HG02870 (cell line): ENCODE measurements around the gene PIP4K2C.
"Not testable (repeated sequence)": the region's sequence is repeated elsewhere in the genome, so short reads cannot be mapped to it uniquely, and the experiment has no call there.

ENCODE experiments used
- ATAC-seq: cut with Tn5 transposase; IDR thresholded peaks from one replicate; pipeline ENCODE4 v1.9.1; 2021; ENCODE audit warnings: mild to moderate bottlenecking, moderate library complexity; ENCODE audit not compliant: unreplicated experiment

Gene PIP4K2C

GRCh38 chr12:57558864-57559263, 32.1 kb upstream of the PIP4K2C start:
- ATAC-seq: no peak

GRCh38 chr12:57560516-57560915, 30.5 kb upstream of the PIP4K2C start:
- no peak for ATAC-seq

- not testable (repeated sequence) for ATAC-seq
These were observed 29.9 kb upstream of the PIP4K2C start for GRCh38 chr12:57561117-57561516.

DNA sequence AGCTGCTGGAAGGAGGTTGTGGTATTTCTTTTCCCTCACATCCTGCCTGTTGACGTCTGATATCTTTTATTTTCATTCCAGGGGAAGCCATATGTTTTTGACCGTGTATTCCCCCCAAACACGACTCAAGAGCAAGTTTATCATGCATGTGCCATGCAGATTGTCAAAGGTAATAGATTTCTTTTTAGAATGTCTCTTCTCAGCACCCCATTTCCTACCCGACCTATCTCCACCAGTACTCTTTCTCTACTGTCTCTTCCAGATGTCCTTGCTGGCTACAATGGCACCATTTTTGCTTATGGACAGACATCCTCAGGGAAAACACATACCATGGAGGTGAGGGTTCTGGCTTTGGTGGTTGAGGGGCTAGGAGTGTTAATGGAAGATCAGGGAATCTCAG, 27.6 kb upstream of the PIP4K2C start:
- ATAC-seq: no peak

GRCh38 chr12:57564178-57564740, 26.7 kb upstream of the PIP4K2C start:
- no peak for ATAC-seq

DNA sequence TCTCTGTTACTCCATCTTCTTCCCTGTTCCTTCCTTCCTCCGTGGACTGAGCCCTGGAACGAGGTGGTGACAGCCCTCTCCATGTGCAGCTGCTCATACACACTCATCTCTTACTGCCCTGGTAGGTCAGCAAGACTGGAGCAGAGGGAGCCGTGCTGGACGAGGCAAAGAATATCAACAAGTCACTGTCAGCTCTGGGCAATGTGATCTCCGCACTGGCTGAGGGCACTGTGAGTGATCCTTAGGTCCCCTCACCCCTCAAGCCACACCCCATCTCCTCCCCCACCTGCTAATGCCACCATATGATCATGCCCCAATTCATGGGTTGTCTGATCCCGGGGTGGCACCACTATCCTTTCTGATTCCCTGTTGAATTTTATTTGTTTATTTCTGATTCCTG, 22.2 kb upstream of the PIP4K2C start:
- ATAC-seq: no peak

- no peak for ATAC-seq
These were observed 21.1 kb upstream of the PIP4K2C start for GRCh38 chr12:57569858-57570257.

DNA sequence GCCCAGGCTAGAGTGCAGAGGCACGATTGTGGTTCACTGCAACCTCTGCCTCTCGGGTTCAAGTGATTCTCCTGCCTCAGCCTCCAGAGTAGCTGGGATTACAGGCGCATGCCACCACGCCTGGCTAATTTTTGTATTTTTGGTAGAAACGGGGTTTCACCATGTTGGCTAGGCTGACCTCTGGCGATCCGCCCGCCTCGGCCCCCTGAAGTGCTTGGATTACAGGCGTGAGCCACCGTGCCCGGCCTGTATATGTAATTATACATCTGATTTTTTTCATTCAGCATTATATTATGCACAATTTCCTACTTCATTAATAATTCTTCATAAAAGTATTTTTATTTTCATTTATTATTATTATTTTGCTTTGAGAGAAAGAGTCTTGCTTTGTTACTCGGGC, 20.6 kb upstream of the PIP4K2C start:
- not testable (repeated sequence) for ATAC-seq

DNA sequence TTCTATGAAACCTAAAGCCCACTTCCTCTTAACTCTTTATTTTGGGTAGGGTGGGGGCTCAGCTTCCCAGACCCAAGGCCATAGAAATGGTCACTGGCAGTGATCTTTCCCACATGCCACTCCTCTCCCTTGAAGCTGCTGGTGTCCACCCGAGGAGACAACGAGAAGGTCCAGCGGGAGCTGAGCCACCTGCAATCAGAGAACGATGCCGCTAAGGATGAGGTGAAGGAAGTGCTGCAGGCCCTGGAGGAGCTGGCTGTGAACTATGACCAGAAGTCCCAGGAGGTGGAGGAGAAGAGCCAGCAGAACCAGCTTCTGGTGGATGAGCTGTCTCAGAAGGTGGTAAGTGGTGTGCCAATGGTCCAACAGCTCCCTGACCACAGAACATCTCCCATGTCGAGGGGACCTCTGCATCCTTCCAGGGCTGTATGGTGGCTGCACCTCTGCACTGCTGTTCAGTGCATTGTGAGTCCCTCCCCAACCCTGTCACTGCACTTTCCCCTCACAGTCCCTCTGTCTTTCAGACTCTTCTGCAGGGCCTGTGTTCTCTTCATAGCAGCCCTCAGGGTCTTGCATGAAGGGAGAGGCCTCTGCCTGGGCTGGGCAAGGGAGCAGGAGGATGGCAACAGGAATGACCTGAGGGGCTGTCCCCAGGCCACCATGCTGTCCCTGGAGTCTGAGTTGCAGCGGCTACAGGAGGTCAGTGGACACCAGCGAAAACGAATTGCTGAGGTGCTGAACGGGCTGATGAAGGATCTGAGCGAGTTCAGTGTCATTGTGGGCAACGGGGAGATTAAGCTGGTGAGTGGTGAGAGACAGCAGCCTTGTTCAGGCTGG, 18.8 kb upstream of the PIP4K2C start:
- ATAC-seq: no peak

- ATAC-seq: no peak
These were observed 16.2 kb upstream of the PIP4K2C start for GRCh38 chr12:57574795-57575194.

- ATAC-seq: no peak
These were observed 15.0 kb upstream of the PIP4K2C start for GRCh38 chr12:57575771-57576612.

DNA sequence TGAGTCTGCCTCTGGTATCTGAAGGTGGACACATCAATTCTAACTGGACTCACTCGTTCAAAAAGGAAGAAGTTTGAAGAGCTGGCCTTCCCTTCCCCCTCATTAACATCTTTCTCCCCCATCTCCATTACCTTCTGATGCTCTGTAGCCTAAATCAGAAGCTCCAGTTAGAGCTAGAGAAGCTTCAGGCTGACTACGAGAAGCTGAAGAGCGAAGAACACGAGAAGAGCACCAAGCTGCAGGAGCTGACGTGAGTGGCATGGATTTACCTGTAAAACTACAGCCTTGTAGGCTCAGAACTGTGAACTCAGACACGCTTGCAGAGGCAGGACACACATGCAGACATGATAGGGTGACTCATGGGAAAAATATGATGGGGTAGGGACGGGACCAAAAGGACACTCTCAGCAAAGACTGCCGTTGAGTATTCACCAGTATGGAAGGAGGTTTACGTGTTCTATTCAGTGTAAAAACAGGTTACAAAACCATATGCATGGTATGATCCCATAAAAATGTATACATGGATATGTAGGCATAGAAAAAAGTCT, 14.3 kb upstream of the PIP4K2C start:
- no peak for ATAC-seq

DNA sequence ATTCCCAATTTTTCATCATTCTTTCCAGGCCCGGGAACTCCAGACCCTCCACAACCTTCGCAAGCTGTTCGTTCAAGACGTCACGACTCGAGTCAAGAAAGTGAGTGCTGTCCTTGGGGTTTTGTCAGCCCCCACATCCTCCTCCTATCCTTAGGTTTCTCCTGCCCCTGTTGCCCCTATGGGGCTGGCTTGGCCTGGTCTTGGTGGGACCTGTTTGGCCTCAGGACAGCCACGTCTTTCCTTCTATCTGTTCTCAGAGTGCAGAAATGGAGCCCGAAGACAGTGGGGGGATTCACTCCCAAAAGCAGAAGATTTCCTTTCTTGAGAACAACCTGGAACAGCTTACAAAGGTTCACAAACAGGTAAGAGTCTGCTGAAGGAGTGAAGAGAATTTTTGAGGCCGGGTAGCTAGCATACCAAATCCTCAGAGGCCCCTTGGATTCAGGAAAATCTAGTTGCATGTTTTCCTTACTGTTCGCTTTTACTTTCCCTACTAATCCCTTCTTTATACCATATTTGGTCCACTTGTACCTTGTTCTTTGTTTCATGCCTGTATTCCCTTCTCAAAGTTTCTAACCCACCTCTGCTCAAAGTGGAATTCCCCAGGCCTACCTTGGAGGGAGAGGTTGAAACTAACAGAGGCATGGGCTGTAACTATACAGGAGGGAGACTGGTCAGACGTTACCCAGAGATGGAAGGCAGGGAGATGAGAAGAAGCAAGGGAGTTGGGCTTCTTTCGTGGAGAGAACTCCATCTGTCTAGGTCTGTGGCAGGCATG, 12.8 kb upstream of the PIP4K2C start:
- ATAC-seq: no peak

GRCh38 chr12:57579011-57579410, 12.0 kb upstream of the PIP4K2C start:
- no peak for ATAC-seq

- no peak for ATAC-seq
These were observed 11.1 kb upstream of the PIP4K2C start for GRCh38 chr12:57579677-57580465.

GRCh38 chr12:57580466-57580795, 10.6 kb upstream of the PIP4K2C start:
- no peak for ATAC-seq

DNA sequence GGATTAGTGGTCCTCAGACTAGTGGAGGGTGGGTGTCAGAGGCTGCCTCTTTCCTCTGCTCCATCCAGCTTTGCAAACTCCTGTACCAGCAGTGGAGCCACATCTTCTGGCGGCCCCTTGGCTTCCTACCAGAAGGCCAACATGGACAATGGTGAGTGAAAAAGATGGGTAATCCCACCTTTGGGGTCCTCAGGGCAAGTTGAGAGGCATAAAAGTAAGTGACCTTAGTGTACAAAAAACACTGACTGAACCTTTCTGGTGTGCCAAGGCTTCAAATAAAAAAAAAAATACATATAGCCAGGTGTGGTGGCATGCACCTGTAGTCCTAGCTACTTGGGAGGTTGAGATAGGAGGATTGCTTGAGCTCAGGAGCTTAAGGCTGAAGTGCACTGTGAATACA, 9.2 kb upstream of the PIP4K2C start:
- no peak for ATAC-seq

DNA sequence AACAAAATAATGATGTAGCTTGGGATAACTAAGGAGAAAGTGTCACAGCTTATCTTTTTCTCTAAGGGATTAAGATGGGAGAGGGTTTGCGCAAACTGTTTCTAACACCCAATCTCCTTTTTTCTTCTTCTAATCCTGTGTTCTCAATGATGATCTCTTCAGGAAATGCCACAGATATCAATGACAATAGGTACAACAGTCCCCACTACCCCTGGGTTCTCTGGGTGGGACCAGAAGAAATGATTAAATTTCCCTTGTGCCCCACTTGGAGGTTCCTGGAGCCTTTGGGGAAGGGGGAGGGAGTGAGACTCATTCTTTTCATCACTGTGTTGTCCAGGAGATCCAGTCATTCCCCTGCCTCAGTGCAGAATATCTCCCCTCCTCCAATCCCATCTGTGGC, 8.6 kb upstream of the PIP4K2C start:
- ATAC-seq: no peak

GRCh38 chr12:57583008-57583831, 7.8 kb upstream of the PIP4K2C start:
- peak; percentile 89 for ATAC-seq
